Colonic mucosa (tissue), 4 donors: ENCODE results near the gene ATXN7L1. TPM values are rescaled to one million over a fixed set of nuclear protein-coding genes. Genes with fewer than 3 reads are reported as not detected.
A peak's percentile ranks its signal among the peaks of the same experiment; 100 is the strongest.

Experiments
- DNase-seq: peaks from one replicate; pipeline ENCODE4 v3.0.0-alpha.2; 2020
- H3K27ac ChIP-seq: fragments of 200-600 bp; one replicate; pipeline ENCODE4 v1.8.0; 2021
- H3K27me3 ChIP-seq: fragments of 200-600 bp; one replicate; pipeline ENCODE4 v1.8.0; 2021
- H3K36me3 ChIP-seq: fragments of 200-600 bp; one replicate; pipeline ENCODE4 v1.8.0; 2021
- H3K4me1 ChIP-seq: fragments of 200-600 bp; one replicate; pipeline ENCODE4 v1.8.0; 2021; ENCODE audit warnings: mild to moderate bottlenecking
- H3K4me3 ChIP-seq: fragments of 200-600 bp; one replicate; pipeline ENCODE4 v1.8.0; 2021
- H3K9ac ChIP-seq, 2 donors: one replicate each; pipeline ENCODE4 v1.7.0; 2013; ENCODE audit warnings: control low read depth in 2 of 2, low read depth in 2 of 2, low read length in 2 of 2
- H3K9me3 ChIP-seq: fragments of 200-600 bp; one replicate; pipeline ENCODE4 v1.8.0; 2021
- intact Hi-C: fragments of 100-400 bp; cut with DNase I; formaldehyde crosslinking; loops from one replicate; pipeline ENCODE4 v1.14.1; 2022
- total RNA-seq, 2 donors: library from RNA; stranded (reverse); fragmentation: NEBNext Ultra II Directional in 1 of 2; extraction: Animal tissue kit (Norgen Biotek cat#: 25700) in 1 of 2; gene quantifications; one replicate each; pipeline ENCODE4 v1.2.1, GENCODE V29; 2021
- TF ChIP-seq, protein P1 (sequence below): fragments of 200-600 bp; IDR thresholded peaks from one replicate; pipeline ENCODE4 v1.8.0; 2022; ENCODE audit warnings: antibody characterized with exemption, mild to moderate bottlenecking
- donor health status: healthy.
- donor health status: DM: no; HTN: no; CAD: no.
- donor health status: DM: no; HTN: no; CAD: no.

Gene ATXN7L1
- total RNA-seq, 2 donors from 2014 or later, result 13.0 to 15.1 TPM

- intact Hi-C loops, result no loop called here
- no peaks in the 10 kb centered on the region for H3K9me3 ChIP-seq
- H3K4me1 ChIP-seq, result no peaks in the 10 kb centered on the region
- no peak overlapping the region for H3K4me3 ChIP-seq
- no peak overlapping the region for H3K27ac ChIP-seq
- DNase-seq, result no peak
- no peaks in the 10 kb centered on the region for H3K27me3 ChIP-seq
- TF ChIP-seq, protein P1, sequence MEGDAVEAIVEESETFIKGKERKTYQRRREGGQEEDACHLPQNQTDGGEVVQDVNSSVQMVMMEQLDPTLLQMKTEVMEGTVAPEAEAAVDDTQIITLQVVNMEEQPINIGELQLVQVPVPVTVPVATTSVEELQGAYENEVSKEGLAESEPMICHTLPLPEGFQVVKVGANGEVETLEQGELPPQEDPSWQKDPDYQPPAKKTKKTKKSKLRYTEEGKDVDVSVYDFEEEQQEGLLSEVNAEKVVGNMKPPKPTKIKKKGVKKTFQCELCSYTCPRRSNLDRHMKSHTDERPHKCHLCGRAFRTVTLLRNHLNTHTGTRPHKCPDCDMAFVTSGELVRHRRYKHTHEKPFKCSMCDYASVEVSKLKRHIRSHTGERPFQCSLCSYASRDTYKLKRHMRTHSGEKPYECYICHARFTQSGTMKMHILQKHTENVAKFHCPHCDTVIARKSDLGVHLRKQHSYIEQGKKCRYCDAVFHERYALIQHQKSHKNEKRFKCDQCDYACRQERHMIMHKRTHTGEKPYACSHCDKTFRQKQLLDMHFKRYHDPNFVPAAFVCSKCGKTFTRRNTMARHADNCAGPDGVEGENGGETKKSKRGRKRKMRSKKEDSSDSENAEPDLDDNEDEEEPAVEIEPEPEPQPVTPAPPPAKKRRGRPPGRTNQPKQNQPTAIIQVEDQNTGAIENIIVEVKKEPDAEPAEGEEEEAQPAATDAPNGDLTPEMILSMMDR, result no peak
- H3K36me3 ChIP-seq, result no peaks in the 10 kb centered on the region
- H3K9ac ChIP-seq, result no peak overlapping the region
These were observed 99.2 kb downstream of the ATXN7L1 start for GRCh38 chr7:105776986-105777910.

- no peaks in the 10 kb centered on the region for H3K4me1 ChIP-seq
- DNase-seq, result peak; percentile 32
- no peak overlapping the region for H3K9ac ChIP-seq
- no peaks in the 10 kb centered on the region for H3K27me3 ChIP-seq
- intact Hi-C loops, result no loop called here
- H3K4me3 ChIP-seq, result no peak overlapping the region
- no peaks in the 10 kb centered on the region for H3K36me3 ChIP-seq
- no peak overlapping the region for H3K27ac ChIP-seq
- no peaks in the 10 kb centered on the region for H3K9me3 ChIP-seq
- TF ChIP-seq, protein P1, result no peak
These were observed 100.2 kb downstream of the ATXN7L1 start for GRCh38 chr7:105776068-105776790.

DNA sequence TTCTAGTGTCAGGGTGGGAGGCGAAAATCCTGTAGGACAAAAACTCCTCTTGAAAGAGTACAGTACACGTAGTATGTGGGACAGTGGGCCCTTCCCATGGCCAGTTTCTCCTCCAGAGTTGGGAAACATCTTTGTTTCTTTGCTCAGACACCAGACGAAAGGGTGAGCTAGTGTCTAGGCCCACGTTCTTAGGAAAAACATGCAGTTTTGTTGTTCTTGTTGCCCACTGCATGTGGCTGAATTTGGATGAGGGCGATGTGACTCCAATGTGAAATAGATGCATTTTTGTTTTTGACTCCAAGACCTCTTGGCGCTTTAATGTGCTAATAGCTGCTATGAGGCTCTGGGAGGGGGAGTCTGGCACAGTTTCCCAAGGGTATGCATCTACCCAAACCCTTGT, 100.8 kb downstream of the ATXN7L1 start:
- Histone ChIP-seq H3K9me3 (no peaks in the 10 kb centered on the region), H3K27ac (no peak overlapping the region), H3K36me3 (no peaks in the 10 kb centered on the region), H3K4me3 (no peak overlapping the region), H3K27me3 (no peaks in the 10 kb centered on the region), H3K9ac (no peak overlapping the region), H3K4me1 (no peaks in the 10 kb centered on the region)
- TF ChIP-seq, protein P1, result no peak
- intact Hi-C loops, result no loop called here
- no peak for DNase-seq

GRCh38 chr7:105773030-105773460, 103.4 kb downstream of the ATXN7L1 start:
- TF ChIP-seq, protein P1, result no peak
- intact Hi-C loops, result no loop called here
- no peak overlapping the region for H3K4me3 ChIP-seq

DNA sequence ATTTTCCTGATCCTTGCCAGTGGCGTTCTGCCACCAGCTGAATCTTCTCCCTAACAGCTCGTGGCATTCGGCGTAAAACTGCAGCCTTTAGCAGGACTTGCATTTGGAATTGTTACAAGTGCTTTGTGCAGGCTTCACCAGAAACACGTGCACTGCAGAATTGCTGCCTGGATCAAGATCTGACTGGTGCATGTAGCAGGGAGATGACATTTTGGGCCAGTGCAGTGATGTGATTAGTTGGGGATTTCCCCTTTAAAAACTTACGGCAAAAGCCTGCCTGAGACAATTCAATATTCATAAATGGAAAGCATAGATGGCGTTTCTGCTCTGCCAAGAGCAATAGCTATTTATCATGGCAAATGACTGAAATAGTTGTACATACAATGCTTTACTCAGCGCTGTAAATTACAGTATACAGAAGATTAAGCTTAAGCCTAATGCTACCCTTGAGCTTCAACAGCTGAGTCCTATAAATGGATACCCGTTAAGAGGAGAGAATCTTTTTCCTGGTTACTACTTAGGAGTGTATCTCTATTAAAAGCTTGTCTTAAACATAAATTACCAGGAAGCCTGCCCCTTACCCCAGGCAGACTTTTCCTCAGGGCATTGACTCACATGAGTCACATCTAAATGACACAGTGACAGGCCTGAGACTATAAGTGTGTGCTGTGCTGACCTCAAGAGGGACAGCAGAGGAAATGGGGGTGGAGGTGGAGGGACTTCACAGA, 106.3 kb downstream of the ATXN7L1 start:
- no peaks in the 10 kb centered on the region for H3K36me3 ChIP-seq
- no peaks in the 10 kb centered on the region for H3K4me1 ChIP-seq
- H3K27me3 ChIP-seq, result no peaks in the 10 kb centered on the region
- TF ChIP-seq, protein P1, result no peak
- H3K27ac ChIP-seq, result no peak overlapping the region
- intact Hi-C loops, result loop anchor here (10.0 kb wide), 1 partner anchor 385 kb away; no protein-coding TSS in a partner anchor
- H3K4me3 ChIP-seq, result no peak overlapping the region
- H3K9me3 ChIP-seq, result no peaks in the 10 kb centered on the region
- no peak overlapping the region for H3K9ac ChIP-seq
- DNase-seq, result no peak

More at GRCh38 chr7:105773030-105773460, 103.4 kb downstream of the ATXN7L1 start:
- Histone ChIP-seq H3K9me3 (no peaks in the 10 kb centered on the region), H3K36me3 (no peaks in the 10 kb centered on the region), H3K27me3 (no peaks in the 10 kb centered on the region), H3K4me1 (no peaks in the 10 kb centered on the region), H3K27ac (no peak overlapping the region), H3K9ac (no peak overlapping the region)
- no peak for DNase-seq
